ENCODE measurements around the gene GRIPAP1.
A peak's percentile ranks its signal among the peaks of the same experiment; 100 is the strongest.

GRIPAP1 gene

DNA sequence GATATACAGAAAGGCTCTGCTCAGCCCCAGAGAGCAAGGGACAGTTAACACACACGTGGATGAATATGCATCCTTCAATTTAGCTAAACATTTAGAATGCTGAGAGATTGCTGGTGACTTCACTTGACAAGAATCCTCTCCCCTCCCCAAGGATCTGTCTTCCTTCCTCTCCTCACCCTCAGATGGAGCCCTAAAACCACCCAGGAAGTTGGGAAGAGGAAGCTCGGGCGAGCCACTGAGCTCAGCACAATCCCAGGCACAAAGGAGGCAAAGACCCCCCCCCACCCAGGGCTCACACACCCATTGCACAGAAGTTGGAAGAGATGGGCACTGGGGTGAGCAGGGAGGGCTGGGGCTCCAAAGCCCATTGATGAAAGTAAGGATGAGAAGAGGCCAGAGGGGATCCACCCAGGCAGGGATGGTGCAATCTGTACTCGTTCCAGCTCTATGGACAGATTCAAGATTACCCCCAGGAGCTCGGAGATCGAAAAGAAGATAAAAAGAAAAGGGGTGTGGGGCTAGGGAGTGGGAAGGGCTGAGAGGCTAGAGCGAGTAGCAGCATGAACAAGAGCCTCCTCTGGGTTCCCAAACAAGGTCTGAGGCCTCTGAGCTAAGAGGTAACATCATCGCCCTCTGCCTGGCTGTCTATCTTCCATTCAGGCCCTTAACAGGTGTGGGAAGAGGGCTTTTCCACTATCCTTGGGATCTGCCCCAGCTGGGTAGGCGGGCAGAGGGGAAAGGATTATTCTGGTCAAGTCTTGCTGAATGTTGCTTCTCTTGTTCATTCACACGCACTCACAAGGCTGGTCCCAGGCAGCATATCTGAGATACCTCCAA lies 39.9 kb upstream of the GRIPAP1 start:
- CTCF ChIA-PET = interaction anchor here (0.6 to 0.7 kb wide), 4 partner anchors 65 to 411 kb away, joined by 3 to 5 read pairs (median 3); partner anchors contain the start of gene KCND1
- TF ChIP-seq L3MBTL2 (conservative IDR thresholded peaks at IDR 0.05) (no peak), ZNF384 (IDR thresholded peaks at IDR 0.05) (no peak), TARDBP (IDR thresholded peaks at IDR 0.05) (no peak), ARNT (IDR thresholded peaks at IDR 0.05) (no peak), ELF4 (IDR thresholded peaks at IDR 0.05) (no peak), FOXK2 (IDR thresholded peaks at IDR 0.05) (no peak), LEF1 (IDR thresholded peaks at IDR 0.05; ENCODE audit: borderline replicate concordance) (no peak), CTBP1 (IDR thresholded peaks at IDR 0.05; ENCODE audit: borderline replicate concordance) (no peak), FOXM1 (IDR thresholded peaks at IDR 0.05; ENCODE audit: borderline replicate concordance) (no peak), SP1 (IDR thresholded peaks at IDR 0.05) (no peak), HDGF (IDR thresholded peaks at IDR 0.05; ENCODE audit: borderline replicate concordance) (no peak), NFRKB (IDR thresholded peaks at IDR 0.05) (no peak), BHLHE40 (IDR thresholded peaks at IDR 0.05; ENCODE audit: borderline replicate concordance) (no peak), FOXA1 (IDR thresholded peaks at IDR 0.05) (no peak)
- TF ChIP-seq, protein P1, sequence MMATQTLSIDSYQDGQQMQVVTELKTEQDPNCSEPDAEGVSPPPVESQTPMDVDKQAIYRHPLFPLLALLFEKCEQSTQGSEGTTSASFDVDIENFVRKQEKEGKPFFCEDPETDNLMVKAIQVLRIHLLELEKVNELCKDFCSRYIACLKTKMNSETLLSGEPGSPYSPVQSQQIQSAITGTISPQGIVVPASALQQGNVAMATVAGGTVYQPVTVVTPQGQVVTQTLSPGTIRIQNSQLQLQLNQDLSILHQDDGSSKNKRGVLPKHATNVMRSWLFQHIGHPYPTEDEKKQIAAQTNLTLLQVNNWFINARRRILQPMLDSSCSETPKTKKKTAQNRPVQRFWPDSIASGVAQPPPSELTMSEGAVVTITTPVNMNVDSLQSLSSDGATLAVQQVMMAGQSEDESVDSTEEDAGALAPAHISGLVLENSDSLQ (IDR thresholded peaks at IDR 0.05) = no peak
- POLR2A ChIA-PET = interaction anchor here (0.6 to 3.7 kb wide), 12 partner anchors 11 to 305 kb away, joined by 3 to 19 read pairs (median 4); partner anchors contain the start of genes GRIPAP1, OTUD5, PQBP1 and TIMM17B
- DNase-seq (ENCODE audit: extremely low spot score) = no peak

DNA sequence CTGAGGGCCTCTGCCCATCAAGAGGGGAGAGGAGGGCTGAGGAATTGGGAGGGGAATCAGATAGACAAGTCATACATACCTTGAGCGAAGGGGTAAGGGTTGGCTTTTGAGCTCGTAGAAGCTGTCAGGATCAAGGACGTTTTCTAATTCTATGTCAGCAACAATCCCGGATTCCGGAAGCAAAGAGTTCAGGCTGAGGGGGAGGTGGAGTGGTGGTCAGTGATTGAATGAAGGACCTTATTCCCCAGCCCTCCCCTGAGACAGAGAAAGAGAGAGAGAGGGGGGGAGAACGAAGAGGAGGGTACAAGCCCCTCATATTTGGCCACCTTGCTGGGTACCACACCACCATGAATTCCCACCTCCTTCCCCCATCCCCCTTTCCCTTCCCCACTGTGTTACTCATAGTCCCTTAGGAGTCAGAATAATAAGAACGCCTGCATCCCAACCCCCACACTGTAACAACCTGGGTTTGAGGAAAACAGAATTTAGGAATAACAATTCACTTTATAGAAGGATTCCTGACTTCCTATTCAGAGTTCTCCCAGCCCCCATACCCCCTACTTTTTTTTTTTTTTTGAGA lies 38.4 kb upstream of the GRIPAP1 start:
- no peak for DNase-seq (ENCODE audit: extremely low spot score)
- POLR2A ChIA-PET = interaction anchor here (1.5 to 1.6 kb wide), 2 partner anchors 38 to 82 kb away, joined by 4 to 5 read pairs; partner anchors contain the start of gene GRIPAP1
- CTCF ChIA-PET = interaction anchor here (0.6 kb wide), 1 partner anchor 29 kb away, joined by 9 read pairs; no protein-coding TSS in a partner anchor
- no peak for TF ChIP-seq FOXK2 (IDR thresholded peaks at IDR 0.05)
- no peak for TF ChIP-seq LEF1 (IDR thresholded peaks at IDR 0.05; ENCODE audit: borderline replicate concordance)
- TF ChIP-seq HDGF (IDR thresholded peaks at IDR 0.05; ENCODE audit: borderline replicate concordance) = no peak
- no peak for TF ChIP-seq FOXM1 (IDR thresholded peaks at IDR 0.05; ENCODE audit: borderline replicate concordance)
- TF ChIP-seq L3MBTL2 (conservative IDR thresholded peaks at IDR 0.05) = no peak
- no peak for TF ChIP-seq NFRKB (IDR thresholded peaks at IDR 0.05)
- TF ChIP-seq FOXA1 (IDR thresholded peaks at IDR 0.05) = no peak
- no peak for TF ChIP-seq CTBP1 (IDR thresholded peaks at IDR 0.05; ENCODE audit: borderline replicate concordance)
- no peak for TF ChIP-seq ELF4 (IDR thresholded peaks at IDR 0.05)
- TF ChIP-seq, protein P1 (IDR thresholded peaks at IDR 0.05) = no peak
- TF ChIP-seq BHLHE40 (IDR thresholded peaks at IDR 0.05; ENCODE audit: borderline replicate concordance) = no peak
- no peak for TF ChIP-seq SP1 (IDR thresholded peaks at IDR 0.05)
- TF ChIP-seq SUZ12 (IDR thresholded peaks at IDR 0.05) = no peak
- no peak for TF ChIP-seq ARNT (IDR thresholded peaks at IDR 0.05)
- no peak for TF ChIP-seq ZNF384 (IDR thresholded peaks at IDR 0.05)

DNA sequence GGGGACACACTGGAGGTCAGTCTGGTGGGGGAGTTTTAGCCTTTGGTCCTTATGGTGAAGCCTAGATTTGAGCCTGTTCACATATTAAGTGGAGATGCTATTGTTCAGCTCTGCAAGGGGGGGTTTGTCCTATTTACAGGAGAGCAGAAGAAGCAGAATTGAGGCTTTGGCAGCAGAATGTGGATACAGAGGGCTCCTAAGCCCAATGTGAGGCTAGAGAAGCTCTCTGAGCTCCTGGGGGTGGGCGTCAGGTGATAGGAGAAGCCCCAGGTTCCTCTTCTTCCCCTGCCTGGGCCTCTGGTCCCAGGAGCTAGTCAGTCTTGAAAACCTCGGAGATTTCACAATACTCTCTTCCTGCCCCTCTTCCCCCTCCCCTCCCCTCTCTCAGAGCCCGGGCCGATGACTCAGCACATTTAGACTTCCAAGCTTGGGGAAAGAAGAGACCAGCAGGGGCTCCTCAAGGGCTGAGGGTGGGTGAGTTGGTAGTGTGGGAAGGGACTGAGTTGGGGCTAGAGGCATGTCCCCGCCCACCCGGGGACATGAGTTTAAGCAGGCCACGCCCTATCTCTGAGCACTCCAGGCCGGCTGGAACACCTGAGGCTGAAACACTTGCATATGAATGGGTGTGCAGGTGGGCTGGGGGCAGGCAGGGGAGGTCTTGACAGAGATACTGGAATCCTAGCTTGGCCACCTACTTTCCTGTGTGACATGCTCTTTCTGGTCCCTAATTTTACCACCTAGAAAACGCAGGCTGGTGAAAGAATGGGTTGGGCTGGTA lies 37.7 kb upstream of the GRIPAP1 start:
- ChIA-PET CTCF (interaction anchor here (0.6 kb wide), 1 partner anchor 28 kb away, joined by 9 read pairs; no protein-coding TSS in a partner anchor), POLR2A (interaction anchor here (1.5 to 1.6 kb wide), 2 partner anchors 38 to 81 kb away, joined by 4 to 5 read pairs; partner anchors contain the start of gene GRIPAP1)
- TF ChIP-seq, protein P1 (IDR thresholded peaks at IDR 0.05) = no peak
- no peak for TF ChIP-seq FOXM1 (IDR thresholded peaks at IDR 0.05; ENCODE audit: borderline replicate concordance)
- TF ChIP-seq SP1 (IDR thresholded peaks at IDR 0.05) = no peak
- no peak for TF ChIP-seq ELF4 (IDR thresholded peaks at IDR 0.05)
- TF ChIP-seq TARDBP (IDR thresholded peaks at IDR 0.05) = no peak
- TF ChIP-seq SUZ12 (IDR thresholded peaks at IDR 0.05) = no peak
- no peak for TF ChIP-seq HDGF (IDR thresholded peaks at IDR 0.05; ENCODE audit: borderline replicate concordance)
- TF ChIP-seq NFRKB (IDR thresholded peaks at IDR 0.05) = no peak
- no peak for TF ChIP-seq ARNT (IDR thresholded peaks at IDR 0.05)
- no peak for TF ChIP-seq CTBP1 (IDR thresholded peaks at IDR 0.05; ENCODE audit: borderline replicate concordance)
- no peak for TF ChIP-seq ZNF384 (IDR thresholded peaks at IDR 0.05)
- TF ChIP-seq FOXK2 (IDR thresholded peaks at IDR 0.05) = no peak
- no peak for TF ChIP-seq BHLHE40 (IDR thresholded peaks at IDR 0.05; ENCODE audit: borderline replicate concordance)
- no peak for TF ChIP-seq L3MBTL2 (conservative IDR thresholded peaks at IDR 0.05)
- TF ChIP-seq LEF1 (IDR thresholded peaks at IDR 0.05; ENCODE audit: borderline replicate concordance) = no peak
- TF ChIP-seq FOXA1 (IDR thresholded peaks at IDR 0.05) = no peak
- DNase-seq (ENCODE audit: extremely low spot score) = peak; percentile 59

DNA sequence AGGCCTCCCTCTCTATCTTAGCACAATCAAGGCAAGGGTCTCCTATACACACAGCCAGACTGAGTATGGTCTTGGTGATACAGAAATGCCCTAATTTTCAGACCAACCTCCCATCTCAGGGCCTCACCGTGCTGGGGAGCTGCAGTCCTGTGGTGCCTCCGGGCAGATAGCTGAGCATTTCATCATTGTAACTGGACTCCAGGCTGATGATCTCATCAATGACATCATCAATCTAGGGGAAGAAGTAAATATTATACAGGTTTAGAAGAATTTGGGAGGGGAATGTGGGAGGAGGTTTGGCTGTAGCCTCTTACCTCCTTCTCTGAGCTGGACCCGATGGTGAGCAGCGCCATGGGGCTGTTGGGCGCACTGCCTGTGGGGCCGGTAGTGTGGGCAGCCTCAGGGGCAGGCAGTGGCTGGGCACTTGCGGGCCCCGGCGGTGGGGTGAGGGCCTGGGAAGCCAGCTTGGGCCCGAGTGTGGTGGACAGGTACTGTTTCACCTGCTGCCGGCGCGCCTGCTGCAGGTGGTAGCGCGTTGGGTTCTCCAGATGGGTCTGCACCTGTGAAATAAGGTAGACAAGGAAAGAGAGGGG lies 35.9 kb upstream of the GRIPAP1 start:
- POLR2A ChIA-PET = interaction anchor here (0.9 to 1.2 kb wide), 2 partner anchors 9 to 301 kb away, joined by 3 read pairs; no protein-coding TSS in a partner anchor
- no peak for DNase-seq (ENCODE audit: extremely low spot score)
- TF ChIP-seq FOXM1 (IDR thresholded peaks at IDR 0.05; ENCODE audit: borderline replicate concordance) (no peak), HDGF (IDR thresholded peaks at IDR 0.05; ENCODE audit: borderline replicate concordance) (no peak), FOXA1 (IDR thresholded peaks at IDR 0.05) (no peak), BHLHE40 (IDR thresholded peaks at IDR 0.05; ENCODE audit: borderline replicate concordance) (no peak), ARNT (IDR thresholded peaks at IDR 0.05) (no peak), ELF4 (IDR thresholded peaks at IDR 0.05) (no peak), CTBP1 (IDR thresholded peaks at IDR 0.05; ENCODE audit: borderline replicate concordance) (no peak), NFRKB (IDR thresholded peaks at IDR 0.05) (no peak), FOXK2 (IDR thresholded peaks at IDR 0.05) (no peak), LEF1 (IDR thresholded peaks at IDR 0.05; ENCODE audit: borderline replicate concordance) (no peak), ZNF384 (IDR thresholded peaks at IDR 0.05) (no peak)
- CTCF ChIA-PET = no interaction called here

Data from HEK293T (cell line).